Smooth muscle cell (in vitro differentiated cells): ENCODE measurements around the gene PLCD1. TPM values are rescaled to one million over a fixed set of nuclear protein-coding genes. Genes with fewer than 3 reads are reported as not detected.

Experiments used
- DNase-seq: peaks from one replicate; lab custom pipeline; 2025; ENCODE audit not compliant: unreplicated experiment; lab: John Stamatoyannopoulos, UW
- H2AFZ ChIP-seq: fragments of 200-600 bp; sonication (generic); 2 replicates; pipeline ENCODE4 v1.6.0; 2016; ENCODE audit warnings: antibody characterized with exemption, low read depth, mild to moderate bottlenecking
- H3F3A ChIP-seq: fragments of 200-600 bp; sonication (generic); 2 replicates; pipeline ENCODE4 v1.6.0; 2017; ENCODE audit warnings: antibody characterized with exemption, low read depth
- H3K27ac ChIP-seq: fragments of 200-600 bp; sonication (generic); 2 replicates; pipeline ENCODE4 v1.5.1; 2016; ENCODE audit warnings: low read depth, mild to moderate bottlenecking
- H3K27me3 ChIP-seq: fragments of 200-600 bp; sonication (generic); 2 replicates; pipeline ENCODE4 v1.6.1; 2016; ENCODE audit warnings: low read depth, mild to moderate bottlenecking
- H3K36me3 ChIP-seq: fragments of 200-600 bp; sonication (generic); 2 replicates; pipeline ENCODE4 v1.5.1; 2016; ENCODE audit warnings: low read depth
- H3K4me1 ChIP-seq: fragments of 200-600 bp; sonication (generic); 2 replicates; pipeline ENCODE4 v1.5.1; 2016; ENCODE audit warnings: low read depth
- H3K4me2 ChIP-seq: fragments of 200-600 bp; sonication (generic); 2 replicates; pipeline ENCODE4 v1.6.0; 2016; ENCODE audit warnings: mild to moderate bottlenecking
- H3K4me3 ChIP-seq: fragments of 200-600 bp; sonication (generic); 2 replicates; pipeline ENCODE4 v1.5.1; 2016; ENCODE audit warnings: mild to moderate bottlenecking
- H3K79me2 ChIP-seq: fragments of 200-600 bp; sonication (generic); 2 replicates; pipeline ENCODE4 v1.6.0; 2016; ENCODE audit warnings: low read depth, mild to moderate bottlenecking
- H3K9ac ChIP-seq: fragments of 200-600 bp; sonication (generic); 2 replicates; pipeline ENCODE4 v1.6.0; 2016; ENCODE audit warnings: low read depth
- H3K9me3 ChIP-seq: fragments of 200-600 bp; sonication (generic); replicated peaks from 2 replicates; pipeline ENCODE4 v1.5.1; 2016; ENCODE audit warnings: low read depth
- H4K20me1 ChIP-seq: fragments of 200-600 bp; sonication (generic); 2 replicates; pipeline ENCODE4 v1.6.0; 2016; ENCODE audit warnings: low read depth
- WGBS: methylation state at CpG from one replicate; pipeline ENCODE4 v1.1.7; 2016; ENCODE audit warnings: low lambda C conversion rate; 5-methylcytosine and 5-hydroxymethylcytosine counted together
- polyA plus RNA-seq: library from polyadenylated mRNA; unstranded; fragments of >200 nt; fragmentation: Nextera tagmentation; extraction: Ambion mirVana; gene quantifications from 2 replicates; pipeline ENCODE4 v1.2.1, GENCODE V29; 2016
- total RNA-seq: library from RNA; depleted of rRNA; stranded (reverse); fragments of >200 nt; gene quantifications from 2 replicates; pipeline ENCODE4 v1.2.3, GENCODE V29; 2014
- TF ChIP-seq, protein P1 (sequence below): fragments of 200-600 bp; sonication (generic); IDR thresholded peaks from 2 replicates; pipeline ENCODE4 v1.5.1; 2017; ENCODE audit warnings: borderline replicate concordance, mild to moderate bottlenecking, antibody characterized with exemption; ENCODE audit not compliant: insufficient read depth, poor library complexity, severe bottlenecking

The PLCD1 gene
- total and polyA plus RNA-seq, 2 experiments from 2014 or later: 21.3 to 33.3 TPM

DNA sequence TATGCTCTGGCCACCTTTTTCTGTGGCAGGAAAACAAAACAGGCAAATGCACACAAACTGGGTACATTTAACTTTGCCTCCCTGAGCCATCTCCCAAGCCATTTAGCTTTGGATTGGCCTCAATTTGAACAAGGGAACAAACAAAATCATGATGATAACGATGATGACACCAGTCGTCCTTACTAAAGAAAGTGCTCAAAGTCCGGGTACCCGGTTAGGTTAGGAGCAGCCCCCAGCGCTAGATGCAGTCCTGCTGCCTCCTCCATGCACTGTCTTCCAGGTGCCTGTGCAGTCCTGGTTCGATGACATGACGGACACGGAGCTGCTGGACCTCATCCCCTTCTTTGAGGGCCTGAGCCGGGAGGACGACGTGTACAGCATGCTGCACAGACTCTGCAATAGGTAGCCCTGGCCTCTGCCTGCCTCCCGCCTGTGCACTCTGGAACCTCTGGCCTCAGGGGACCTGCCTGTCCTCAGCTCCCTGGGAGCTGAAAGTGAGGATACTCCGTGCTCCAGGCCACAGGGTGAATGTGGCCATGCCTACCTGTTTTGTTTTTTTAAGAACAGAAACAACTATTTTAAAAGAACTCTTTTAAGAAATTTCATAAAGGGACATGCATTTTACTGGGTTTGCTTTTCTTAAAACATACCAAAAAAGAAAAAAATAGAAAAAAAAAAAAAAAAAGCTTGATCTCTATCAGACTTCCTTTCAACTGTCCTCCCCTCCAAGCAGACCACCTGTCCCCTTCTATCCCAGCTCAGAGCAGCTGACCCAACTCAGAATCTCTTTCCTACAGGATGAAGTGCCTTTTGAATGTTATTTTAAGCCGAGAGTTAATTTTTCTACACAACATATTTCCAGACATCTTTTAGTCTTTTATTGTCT lies 48.7 kb downstream of the PLCD1 start:
- no peaks in the 10 kb centered on the region for H3K27me3 ChIP-seq
- no peaks in the 10 kb centered on the region for H3K36me3 ChIP-seq
- no peak overlapping the region for H3K4me3 ChIP-seq
- H3K9me3 ChIP-seq: no peaks in the 10 kb centered on the region
- TF ChIP-seq, protein P1, sequence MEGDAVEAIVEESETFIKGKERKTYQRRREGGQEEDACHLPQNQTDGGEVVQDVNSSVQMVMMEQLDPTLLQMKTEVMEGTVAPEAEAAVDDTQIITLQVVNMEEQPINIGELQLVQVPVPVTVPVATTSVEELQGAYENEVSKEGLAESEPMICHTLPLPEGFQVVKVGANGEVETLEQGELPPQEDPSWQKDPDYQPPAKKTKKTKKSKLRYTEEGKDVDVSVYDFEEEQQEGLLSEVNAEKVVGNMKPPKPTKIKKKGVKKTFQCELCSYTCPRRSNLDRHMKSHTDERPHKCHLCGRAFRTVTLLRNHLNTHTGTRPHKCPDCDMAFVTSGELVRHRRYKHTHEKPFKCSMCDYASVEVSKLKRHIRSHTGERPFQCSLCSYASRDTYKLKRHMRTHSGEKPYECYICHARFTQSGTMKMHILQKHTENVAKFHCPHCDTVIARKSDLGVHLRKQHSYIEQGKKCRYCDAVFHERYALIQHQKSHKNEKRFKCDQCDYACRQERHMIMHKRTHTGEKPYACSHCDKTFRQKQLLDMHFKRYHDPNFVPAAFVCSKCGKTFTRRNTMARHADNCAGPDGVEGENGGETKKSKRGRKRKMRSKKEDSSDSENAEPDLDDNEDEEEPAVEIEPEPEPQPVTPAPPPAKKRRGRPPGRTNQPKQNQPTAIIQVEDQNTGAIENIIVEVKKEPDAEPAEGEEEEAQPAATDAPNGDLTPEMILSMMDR: no peak
- no peak for DNase-seq
- peak overlapping the region; percentile 56 for H3K27ac ChIP-seq
- no peak overlapping the region for H2AFZ ChIP-seq
- no peak overlapping the region for H3K4me2 ChIP-seq
- H4K20me1 ChIP-seq: no peaks in the 10 kb centered on the region
- WGBS: 94% methylated on average over 14 of the region's 14 CpGs
- no peaks in the 10 kb centered on the region for H3K4me1 ChIP-seq
- H3K9ac ChIP-seq: no peak overlapping the region
- H3K79me2 ChIP-seq: no peaks in the 10 kb centered on the region
- no peaks in the 10 kb centered on the region for H3F3A ChIP-seq

DNA sequence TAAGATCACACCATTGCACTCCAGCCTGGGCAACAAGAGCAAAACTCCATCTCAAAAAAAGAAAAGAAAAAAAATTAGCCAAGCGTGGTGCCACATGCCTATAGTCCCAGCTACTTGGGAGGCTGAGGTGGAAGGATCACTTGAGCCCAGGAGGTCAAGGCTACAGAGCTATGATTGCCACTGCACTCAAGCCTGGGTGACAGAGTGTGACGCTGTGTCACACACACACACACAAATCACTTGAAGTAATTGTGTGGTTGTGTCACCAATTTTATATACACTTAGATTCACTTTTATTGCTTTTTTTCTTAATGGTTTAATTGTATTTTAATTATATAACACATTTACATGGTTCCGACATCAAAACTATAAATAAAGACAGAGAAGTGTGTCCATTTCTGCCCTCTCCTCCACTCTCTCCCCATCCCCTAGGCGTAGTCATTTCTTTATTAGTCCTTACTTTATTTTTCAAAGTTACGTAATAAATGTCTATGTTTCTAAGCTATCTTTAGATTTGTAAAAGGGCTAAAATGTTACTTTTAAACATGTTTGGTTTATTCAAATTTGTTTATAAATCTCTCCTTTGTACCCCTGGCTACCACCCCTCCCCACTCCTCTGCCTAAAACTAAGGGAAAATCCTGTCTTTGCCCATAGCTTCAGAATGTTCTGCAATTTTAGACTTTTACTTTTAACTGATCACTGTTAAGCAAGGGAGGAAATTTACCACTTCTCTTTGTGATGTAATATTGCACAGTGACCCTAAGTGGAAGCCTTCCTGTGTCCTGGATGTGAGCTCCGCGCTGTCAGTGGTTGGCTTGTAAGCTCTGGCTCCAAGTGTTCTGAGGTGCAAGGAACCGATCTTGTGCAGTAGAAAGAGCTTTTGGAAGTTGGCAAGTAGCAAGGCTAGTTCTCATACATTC lies 49.6 kb downstream of the PLCD1 start:
- H3F3A ChIP-seq: no peaks in the 10 kb centered on the region
- H3K36me3 ChIP-seq: no peaks in the 10 kb centered on the region
- no peak overlapping the region for H3K4me3 ChIP-seq
- 94% methylated on average over 8 of the region's 8 CpGs for WGBS
- no peak overlapping the region for H2AFZ ChIP-seq
- TF ChIP-seq, protein P1: no peak
- H3K9me3 ChIP-seq: no peaks in the 10 kb centered on the region
- H3K27me3 ChIP-seq: no peaks in the 10 kb centered on the region
- no peaks in the 10 kb centered on the region for H4K20me1 ChIP-seq
- no peaks in the 10 kb centered on the region for H3K79me2 ChIP-seq
- no peaks in the 10 kb centered on the region for H3K4me1 ChIP-seq
- H3K9ac ChIP-seq: no peak overlapping the region
- DNase-seq: no peak
- no peak overlapping the region for H3K4me2 ChIP-seq
- H3K27ac ChIP-seq: no peak overlapping the region

DNA sequence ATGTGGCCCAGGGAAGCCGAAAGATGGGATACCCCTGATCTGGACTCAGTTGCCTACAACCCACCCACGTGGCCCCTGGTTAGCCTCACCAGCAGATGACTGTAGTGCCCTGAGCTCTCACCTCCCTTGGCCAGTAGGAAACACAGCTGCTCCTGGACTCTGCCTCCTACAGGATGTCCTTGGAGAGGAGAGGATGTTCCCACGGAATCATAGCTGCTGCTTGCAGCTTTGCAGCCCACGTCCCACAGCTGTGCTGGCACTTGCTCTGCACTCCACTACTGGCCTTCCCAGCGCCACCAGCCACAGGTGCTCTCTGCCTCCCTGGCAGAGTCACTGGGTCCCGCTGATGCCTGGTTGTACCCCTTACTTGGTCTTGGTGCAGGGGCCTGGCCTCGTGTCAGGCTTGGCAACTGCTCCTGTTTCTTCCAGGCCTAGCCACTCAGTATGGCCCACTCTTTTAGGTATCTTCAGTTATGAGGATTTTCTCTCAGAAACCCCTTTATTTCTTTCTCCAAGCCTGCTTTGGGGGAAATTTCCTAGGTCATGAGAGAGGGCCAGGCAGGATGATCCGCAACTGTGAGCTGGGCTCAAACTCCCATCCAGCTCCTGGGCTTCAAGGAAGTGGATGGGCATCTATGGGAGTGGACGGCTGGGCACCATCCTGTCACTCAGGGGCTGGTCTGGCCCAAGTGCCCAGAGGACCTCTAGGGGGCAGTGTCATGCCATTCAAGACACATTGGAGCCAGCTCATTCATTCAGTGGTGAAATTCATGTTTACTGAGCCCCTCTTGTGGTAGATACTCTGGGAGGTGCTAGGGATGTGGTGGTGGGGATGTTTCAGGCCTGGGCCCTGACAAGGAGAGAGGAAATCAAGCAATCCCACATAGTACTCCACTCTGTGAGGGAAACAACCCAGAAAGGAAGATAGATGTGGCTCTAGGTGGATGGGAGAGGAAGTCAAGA lies 55.0 kb downstream of the PLCD1 start:
- WGBS: 84% methylated on average over 9 of the region's 9 CpGs
- Histone ChIP-seq H4K20me1 (no peaks in the 10 kb centered on the region), H3K9me3 (no peaks in the 10 kb centered on the region), H3K27ac (no peak overlapping the region), H3K4me3 (no peak overlapping the region), H3K36me3 (no peaks in the 10 kb centered on the region), H3K9ac (no peak overlapping the region), H3K79me2 (no peaks in the 10 kb centered on the region), H3F3A (no peaks in the 10 kb centered on the region), H3K4me2 (no peak overlapping the region), H3K27me3 (no peaks in the 10 kb centered on the region), H2AFZ (no peak overlapping the region), H3K4me1 (no peaks in the 10 kb centered on the region)
- TF ChIP-seq, protein P1: peak; percentile 65
- DNase-seq: no peak
